Trophoblast cell (in vitro differentiated cells and primary cell): ENCODE data around the gene HES7.

Experiments
- DNase-seq, 2 donors: peaks; one replicate each; pipeline ENCODE4 v3.0.0-alpha.2; 2016
- H2AFZ ChIP-seq: 2 replicates; pipeline ENCODE4 v1.6.1; 2013; ENCODE audit warnings: low read length, moderate library complexity, mild to moderate bottlenecking; ENCODE audit not compliant: insufficient read depth, poor library complexity
- H2AK5ac ChIP-seq: 2 replicates; pipeline ENCODE4 v1.6.1; 2013; ENCODE audit warnings: mild to moderate bottlenecking, low read length
- H2BK120ac ChIP-seq: 2 replicates; pipeline ENCODE4 v1.6.1; 2013; ENCODE audit warnings: low read length, mild to moderate bottlenecking, moderate library complexity; ENCODE audit not compliant: insufficient read depth, poor library complexity
- H2BK12ac ChIP-seq: 2 replicates; pipeline ENCODE4 v1.6.1; 2013; ENCODE audit warnings: mild to moderate bottlenecking, low read length, moderate library complexity
- H2BK5ac ChIP-seq: 2 replicates; pipeline ENCODE4 v1.6.1; 2013; ENCODE audit warnings: low read length, low read depth, moderate library complexity, mild to moderate bottlenecking; ENCODE audit not compliant: poor library complexity
- H3K14ac ChIP-seq: 2 replicates; pipeline ENCODE4 v1.6.1; 2013; ENCODE audit warnings: mild to moderate bottlenecking, low read length
- H3K18ac ChIP-seq: 2 replicates; pipeline ENCODE4 v1.6.1; 2013; ENCODE audit warnings: mild to moderate bottlenecking, low read length
- H3K23ac ChIP-seq: 2 replicates; pipeline ENCODE4 v1.6.1; 2013; ENCODE audit warnings: low read length
- H3K27ac ChIP-seq: 2 replicates; pipeline ENCODE4 v1.5.1; 2013; ENCODE audit warnings: low read depth, mild to moderate bottlenecking, inconsistent platforms, low read length, moderate library complexity
- H3K27me3 ChIP-seq: 2 replicates; pipeline ENCODE4 v1.6.1; 2013; ENCODE audit warnings: inconsistent platforms, mild to moderate bottlenecking, low read length, moderate library complexity; ENCODE audit not compliant: insufficient read depth
- H3K36me3 ChIP-seq, 2 experiments: 1 replicate in 1 of 2; 2 replicates in 1 of 2; pipeline ENCODE4 v1.6.1; 2013; ENCODE audit warnings: low read length in 2 of 2, mild to moderate bottlenecking in 2 of 2, moderate library complexity in 1 of 2; ENCODE audit not compliant: insufficient read depth in 2 of 2, control insufficient read depth in 1 of 2
- H3K4ac ChIP-seq: 2 replicates; pipeline ENCODE4 v1.6.1; 2013; ENCODE audit warnings: low read depth, mild to moderate bottlenecking, low read length, moderate library complexity
- H3K4me1 ChIP-seq, 2 experiments: 1 replicate in 1 of 2; 2 replicates in 1 of 2; pipeline ENCODE4 v1.6.1; 2013; ENCODE audit warnings: low read length in 2 of 2, mild to moderate bottlenecking in 2 of 2, moderate library complexity in 1 of 2; ENCODE audit not compliant: insufficient read depth in 2 of 2, control insufficient read depth in 1 of 2
- H3K4me2 ChIP-seq: 2 replicates; pipeline ENCODE4 v1.6.1; 2013; ENCODE audit warnings: inconsistent platforms, mild to moderate bottlenecking, low read length, moderate library complexity
- H3K4me3 ChIP-seq: 2 replicates; pipeline ENCODE4 v1.5.1; 2013; ENCODE audit warnings: mild to moderate bottlenecking, low read depth, low read length, inconsistent platforms
- H3K79me1 ChIP-seq: one replicate; pipeline ENCODE4 v1.6.1; 2013; ENCODE audit warnings: low read length
- H3K79me2 ChIP-seq: 2 replicates; pipeline ENCODE4 v1.6.1; 2013; ENCODE audit warnings: low read length, mild to moderate bottlenecking; ENCODE audit not compliant: control insufficient read depth, insufficient read depth, poor library complexity
- H3K9ac ChIP-seq: 2 replicates; pipeline ENCODE4 v1.6.1; 2013; ENCODE audit warnings: mild to moderate bottlenecking, low read length
- H3K9me3 ChIP-seq: 2 replicates; pipeline ENCODE4 v1.6.1; 2013; ENCODE audit warnings: low read depth, mild to moderate bottlenecking, control low read depth, inconsistent platforms, low read length; ENCODE audit not compliant: insufficient read depth
- H4K12ac ChIP-seq: 2 replicates; pipeline ENCODE4 v1.6.1; 2013; ENCODE audit warnings: low read depth, mild to moderate bottlenecking, low read length, moderate library complexity
- H4K8ac ChIP-seq: 2 replicates; pipeline ENCODE4 v1.6.1; 2013; ENCODE audit warnings: low read depth, mild to moderate bottlenecking, low read length, moderate library complexity
- H4K91ac ChIP-seq: one replicate; pipeline ENCODE4 v1.6.1; 2013; ENCODE audit warnings: low read depth, mild to moderate bottlenecking, low read length, moderate library complexity
- WGBS: extraction: QIAGEN DNeasy Blood & Tissue Kit; methylation state at CpG from one replicate; pipeline ENCODE4 v1.1.7; 2013; ENCODE audit warnings: missing lambda C conversion rate; ENCODE audit not compliant: insufficient read length, insufficient coverage; ENCODE audit errors: extremely low coverage; 5-methylcytosine and 5-hydroxymethylcytosine counted together

HES7 gene

DNA sequence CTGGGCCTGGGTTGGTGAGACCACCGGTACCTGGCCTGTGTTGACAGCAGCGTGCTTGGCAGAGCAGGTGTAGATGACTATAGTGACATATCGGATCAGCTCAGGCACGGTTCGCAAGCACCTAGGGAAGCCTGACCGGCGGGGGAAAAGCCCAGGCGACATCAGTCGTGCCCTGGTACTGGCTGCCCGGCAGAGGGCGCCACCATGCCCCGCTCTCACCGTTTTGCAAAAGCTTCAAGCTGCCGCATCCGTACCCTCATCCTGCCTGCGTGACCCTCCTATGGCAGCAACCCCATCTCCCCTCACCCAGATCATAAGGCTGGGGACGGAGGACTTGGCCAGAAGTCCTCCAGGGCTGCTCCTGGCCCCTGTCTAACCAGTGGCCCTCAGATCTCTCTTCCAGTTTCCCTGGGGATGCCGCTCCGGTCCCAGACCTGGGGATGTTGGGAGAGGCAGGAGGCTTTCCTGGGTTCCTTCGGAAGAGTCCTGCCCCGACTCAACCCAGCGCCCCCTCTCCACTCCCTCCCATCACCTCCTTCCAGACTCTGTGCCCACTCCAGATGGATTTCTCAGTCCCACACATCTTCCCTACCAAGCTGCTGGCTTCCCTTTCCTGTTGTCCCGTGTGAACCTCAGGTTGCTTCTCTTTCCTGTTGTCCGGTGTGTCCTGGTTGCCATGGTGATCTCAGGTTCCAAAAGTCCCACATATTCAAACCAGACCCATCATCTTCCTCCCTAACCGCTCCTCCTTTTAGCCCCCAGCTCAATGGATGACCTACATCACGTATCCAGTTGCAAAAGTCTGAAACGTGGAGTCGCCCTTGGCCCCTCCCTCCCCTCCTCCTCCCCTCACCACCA lies 50.0 kb downstream of the HES7 start:
- no peak overlapping the region for H2AFZ ChIP-seq
- peaks cover 6% of the 10 kb centered on the region for H3K9me3 ChIP-seq
- H2BK5ac ChIP-seq: no peak overlapping the region
- no peak overlapping the region for H3K4ac ChIP-seq
- H3K79me2 ChIP-seq: no peaks in the 10 kb centered on the region
- H3K23ac ChIP-seq: no peak overlapping the region
- no peaks in the 10 kb centered on the region for H3K36me3 ChIP-seq
- no peak overlapping the region for H2BK120ac ChIP-seq
- no peak overlapping the region for H4K91ac ChIP-seq
- H3K14ac ChIP-seq: no peak overlapping the region
- no peak overlapping the region for H3K4me3 ChIP-seq
- WGBS: no CpG with 5 or more reads among the region's 28 CpGs
- H3K27me3 ChIP-seq: peaks cover 49% of the 10 kb centered on the region
- no peak overlapping the region for H3K18ac ChIP-seq
- no peak overlapping the region for H4K12ac ChIP-seq
- no peaks in the 10 kb centered on the region for H3K79me1 ChIP-seq
- H3K4me2 ChIP-seq: no peak overlapping the region
- H3K4me1 ChIP-seq: no peaks in the 10 kb centered on the region
- H2AK5ac ChIP-seq: no peak overlapping the region
- peak; percentile 64 to 83 for DNase-seq
- no peak overlapping the region for H3K9ac ChIP-seq
- no peak overlapping the region for H3K27ac ChIP-seq
- no peak overlapping the region for H4K8ac ChIP-seq
- H2BK12ac ChIP-seq: no peak overlapping the region

DNA sequence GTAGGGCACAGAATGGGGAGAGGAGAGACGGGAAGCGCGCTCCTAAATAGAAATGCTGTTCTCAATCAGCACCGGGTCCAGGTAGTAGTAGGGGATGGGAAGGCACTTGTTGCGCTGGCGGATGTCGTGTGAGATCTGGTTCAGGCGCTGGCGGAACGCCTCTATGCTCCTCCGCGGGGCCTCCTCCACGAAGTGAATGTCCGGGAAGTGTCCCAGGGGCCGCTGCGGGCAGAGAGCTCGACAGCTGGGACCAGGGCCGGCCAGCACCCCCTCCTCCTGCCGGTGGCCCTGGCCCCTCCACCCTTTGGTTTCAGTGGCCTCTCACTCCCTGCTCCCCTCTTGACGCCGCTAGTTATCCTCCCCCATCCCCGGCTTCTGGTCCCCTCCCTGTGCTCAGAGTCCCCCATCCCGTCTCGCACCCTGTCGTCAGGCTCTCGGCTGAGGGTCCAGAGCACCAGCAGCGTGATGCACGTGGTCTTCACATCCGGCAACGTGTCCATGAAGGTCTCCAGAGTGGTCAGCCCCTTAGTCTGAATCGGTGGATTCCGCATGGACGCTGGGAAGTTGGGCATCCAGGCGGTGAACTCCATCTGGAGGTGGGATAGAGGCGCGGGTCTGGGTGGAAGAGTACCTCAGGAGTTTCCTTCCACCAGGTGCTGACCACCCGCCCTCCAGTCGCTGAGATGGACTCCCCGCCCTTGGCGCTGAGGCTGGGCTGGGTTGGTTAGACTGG lies 51.0 kb downstream of the HES7 start:
- H3K79me2 ChIP-seq: no peaks in the 10 kb centered on the region
- no peak overlapping the region for H3K14ac ChIP-seq
- no peak for DNase-seq
- H3K18ac ChIP-seq: no peak overlapping the region
- H4K12ac ChIP-seq: no peak overlapping the region
- H3K27ac ChIP-seq: no peak overlapping the region
- peaks cover 46% of the 10 kb centered on the region for H3K27me3 ChIP-seq
- no peak overlapping the region for H2BK5ac ChIP-seq
- no peaks in the 10 kb centered on the region for H3K4me1 ChIP-seq
- no peaks in the 10 kb centered on the region for H3K79me1 ChIP-seq
- H3K9me3 ChIP-seq: peaks cover 3% of the 10 kb centered on the region
- no peak overlapping the region for H3K4ac ChIP-seq
- H2AK5ac ChIP-seq: no peak overlapping the region
- H3K4me2 ChIP-seq: no peak overlapping the region
- no peak overlapping the region for H4K8ac ChIP-seq
- H3K4me3 ChIP-seq: no peak overlapping the region
- H3K23ac ChIP-seq: no peak overlapping the region
- no peak overlapping the region for H3K9ac ChIP-seq
- no peak overlapping the region for H2AFZ ChIP-seq
- H2BK120ac ChIP-seq: no peak overlapping the region
- no peak overlapping the region for H2BK12ac ChIP-seq
- H3K36me3 ChIP-seq: no peaks in the 10 kb centered on the region
- H4K91ac ChIP-seq: no peak overlapping the region
- no CpG with 5 or more reads among the region's 40 CpGs for WGBS

DNA sequence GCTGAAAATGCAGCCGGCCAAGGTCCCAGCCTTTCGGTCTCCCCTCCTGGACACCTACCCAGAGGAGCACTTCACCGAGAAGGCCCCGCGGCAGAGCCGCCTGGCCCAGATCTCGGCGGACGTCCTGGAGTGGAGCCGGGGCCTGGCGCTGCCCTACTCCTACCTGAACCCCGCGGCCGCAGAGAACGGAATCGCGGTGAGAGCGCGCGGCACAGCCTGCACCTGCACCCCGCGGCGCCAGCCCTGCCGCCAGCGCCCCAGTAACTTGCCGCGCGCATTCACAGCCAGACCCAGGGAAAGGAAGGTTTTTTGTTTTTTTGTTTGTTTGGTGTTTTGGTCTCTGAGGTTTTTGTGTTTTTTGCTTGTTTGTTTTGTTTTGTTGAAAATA lies 51.6 kb downstream of the HES7 start:
- no peaks in the 10 kb centered on the region for H3K79me2 ChIP-seq
- no peak overlapping the region for H2BK120ac ChIP-seq
- no peak overlapping the region for H3K4me2 ChIP-seq
- no peak overlapping the region for H4K12ac ChIP-seq
- no peak overlapping the region for H2BK5ac ChIP-seq
- H4K91ac ChIP-seq: no peak overlapping the region
- no peak overlapping the region for H3K23ac ChIP-seq
- no peaks in the 10 kb centered on the region for H3K79me1 ChIP-seq
- no peak overlapping the region for H3K4me3 ChIP-seq
- H3K9ac ChIP-seq: no peak overlapping the region
- no peak overlapping the region for H2AFZ ChIP-seq
- H3K4ac ChIP-seq: no peak overlapping the region
- no peak overlapping the region for H2BK12ac ChIP-seq
- no peaks in the 10 kb centered on the region for H3K36me3 ChIP-seq
- H3K14ac ChIP-seq: no peak overlapping the region
- H3K18ac ChIP-seq: no peak overlapping the region
- DNase-seq: no peak
- peaks cover 46% of the 10 kb centered on the region for H3K27me3 ChIP-seq
- no peaks in the 10 kb centered on the region for H3K4me1 ChIP-seq
- H3K27ac ChIP-seq: no peak overlapping the region
- peaks cover 3% of the 10 kb centered on the region for H3K9me3 ChIP-seq
- WGBS: no CpG with 5 or more reads among the region's 28 CpGs
- no peak overlapping the region for H2AK5ac ChIP-seq
- no peak overlapping the region for H4K8ac ChIP-seq

DNA sequence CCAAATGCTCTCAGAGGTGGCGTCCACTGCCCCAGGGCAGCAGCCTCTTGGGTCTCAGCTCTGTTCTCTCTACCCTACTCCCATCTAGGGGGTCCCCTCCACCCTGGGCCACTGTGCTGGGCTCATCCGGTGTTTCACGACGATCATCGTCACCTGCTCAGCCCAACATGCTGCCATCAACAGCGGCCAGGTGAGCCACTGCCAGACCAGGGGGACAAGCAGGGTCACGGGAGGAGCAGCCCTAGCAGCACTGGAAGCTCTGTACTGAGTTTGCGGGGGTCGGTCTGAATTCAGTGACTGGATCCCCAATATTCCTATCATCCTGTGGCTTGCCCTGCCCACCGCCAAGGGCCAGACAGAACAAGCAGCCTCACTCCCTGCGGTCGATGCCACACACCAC lies 52.4 kb downstream of the HES7 start:
- H3K27me3 ChIP-seq: peaks cover 48% of the 10 kb centered on the region
- H4K8ac ChIP-seq: no peak overlapping the region
- H3K18ac ChIP-seq: no peak overlapping the region
- H3K23ac ChIP-seq: no peak overlapping the region
- no peak for DNase-seq
- H3K14ac ChIP-seq: no peak overlapping the region
- H4K12ac ChIP-seq: no peak overlapping the region
- no peak overlapping the region for H4K91ac ChIP-seq
- H2BK12ac ChIP-seq: no peak overlapping the region
- H3K4ac ChIP-seq: no peak overlapping the region
- no peak overlapping the region for H2AFZ ChIP-seq
- H3K27ac ChIP-seq: no peak overlapping the region
- peaks cover 3% of the 10 kb centered on the region for H3K9me3 ChIP-seq
- no peak overlapping the region for H3K9ac ChIP-seq
- no peak overlapping the region for H2AK5ac ChIP-seq
- H3K79me1 ChIP-seq: no peaks in the 10 kb centered on the region
- no peaks in the 10 kb centered on the region for H3K4me1 ChIP-seq
- no peak overlapping the region for H2BK120ac ChIP-seq
- no CpG with 5 or more reads among the region's 12 CpGs for WGBS
- no peak overlapping the region for H3K4me2 ChIP-seq
- no peaks in the 10 kb centered on the region for H3K79me2 ChIP-seq
- no peak overlapping the region for H3K4me3 ChIP-seq
- H3K36me3 ChIP-seq: no peaks in the 10 kb centered on the region
- H2BK5ac ChIP-seq: no peak overlapping the region
